GM19372 (cell line): ENCODE data around the gene SPOCK2.
"Not testable (repeated sequence)": the region's sequence is repeated elsewhere in the genome, so short reads cannot be mapped to it uniquely, and the experiment has no call there.

ENCODE experiments used
- ATAC-seq: cut with Tn5 transposase; IDR thresholded peaks from one replicate; pipeline ENCODE4 v1.9.1; 2021; ENCODE audit warnings: mild to moderate bottlenecking, low read depth, moderate library complexity; ENCODE audit not compliant: unreplicated experiment

The SPOCK2 gene

DNA sequence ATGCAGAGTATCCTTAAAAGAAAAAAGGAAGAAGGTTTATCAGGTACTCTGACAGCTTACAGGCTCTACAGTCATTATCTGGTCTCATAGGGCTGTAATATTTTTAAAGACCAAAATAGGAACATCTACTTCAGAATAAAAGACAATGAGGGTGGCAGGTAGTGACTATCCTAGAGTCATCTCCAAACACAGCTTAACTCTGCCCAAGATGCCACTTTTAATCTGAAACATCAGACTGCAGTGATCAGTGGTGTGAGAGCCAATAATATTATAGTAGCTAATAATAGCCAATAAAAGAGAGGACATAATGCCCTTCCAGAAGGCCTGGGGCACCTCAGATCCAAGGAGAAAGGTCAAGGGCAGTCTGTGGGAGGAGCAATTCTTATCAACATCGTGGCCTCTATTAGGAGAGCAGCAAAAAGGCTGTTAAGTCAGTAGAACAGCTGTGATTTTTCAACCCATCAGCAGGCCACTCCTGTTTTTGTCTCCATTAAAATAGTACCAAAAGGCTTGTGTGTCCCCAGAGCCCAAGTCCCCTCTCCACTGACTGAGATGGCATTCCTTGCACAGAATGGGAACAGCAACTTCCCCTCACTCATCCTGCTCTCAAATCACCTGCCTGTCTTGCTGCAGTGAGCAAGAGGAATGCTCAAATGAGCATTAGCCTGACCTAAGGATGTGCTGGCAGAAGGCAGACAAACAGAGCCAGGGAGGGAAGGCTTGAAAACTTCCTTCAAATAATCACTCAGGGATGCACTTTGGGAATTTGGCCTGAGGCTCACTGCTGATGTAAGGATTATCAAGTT lies 20.7 kb upstream of the SPOCK2 start:
- no peak for ATAC-seq

DNA sequence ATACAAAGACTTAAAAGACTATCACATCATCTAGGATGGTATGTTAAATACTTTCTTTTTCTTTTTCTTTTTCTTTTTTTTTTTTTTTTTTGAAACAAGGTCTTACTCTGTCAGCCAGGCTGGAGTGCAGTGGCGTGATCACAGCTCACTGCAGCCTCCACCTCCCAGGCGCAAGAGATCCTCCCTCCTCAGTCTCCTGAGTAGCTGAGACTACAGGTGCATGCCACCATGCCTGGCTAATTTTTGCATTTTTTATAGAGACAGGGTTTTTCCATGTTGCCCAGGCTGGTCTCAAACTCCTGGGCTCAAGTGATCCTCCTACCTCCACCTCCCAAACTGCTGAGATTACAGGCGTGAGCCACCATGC lies 19.6 kb upstream of the SPOCK2 start:
- ATAC-seq = not testable (repeated sequence)

DNA sequence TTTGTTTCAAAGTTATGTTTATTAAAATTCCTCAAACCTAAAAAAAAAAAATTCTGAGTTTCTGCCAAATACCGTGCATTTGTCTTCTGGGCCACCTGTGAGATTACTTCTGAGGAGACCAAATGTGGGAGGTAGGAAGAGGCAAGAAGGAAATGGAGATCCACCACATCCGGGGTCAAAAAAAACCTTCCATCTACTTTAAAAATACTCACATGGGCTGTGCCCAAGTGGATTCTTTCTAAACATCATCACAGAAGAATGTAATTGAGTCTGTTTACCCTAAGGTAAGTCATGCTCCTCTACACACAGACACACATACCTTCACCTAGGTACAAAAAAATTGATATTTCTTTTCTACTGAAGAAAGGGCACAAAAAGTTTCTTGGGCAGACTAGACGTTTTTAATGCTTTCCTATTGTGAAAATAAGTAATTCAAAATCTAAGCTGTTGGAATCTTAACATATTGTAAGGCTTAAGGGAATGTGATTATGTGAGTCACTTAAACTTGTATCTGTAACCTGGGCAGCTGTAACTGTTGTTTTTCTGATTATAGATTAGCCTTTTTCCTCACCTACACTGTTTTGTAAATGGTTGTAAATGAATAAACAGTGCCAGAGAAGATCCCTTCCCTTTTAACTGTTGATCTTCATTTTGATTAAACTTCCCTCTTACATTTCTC lies 19.1 kb upstream of the SPOCK2 start:
- ATAC-seq = no peak

- no peak for ATAC-seq
Observed at GRCh38 chr10:72106896-72107295, 18.5 kb upstream of the SPOCK2 start.

DNA sequence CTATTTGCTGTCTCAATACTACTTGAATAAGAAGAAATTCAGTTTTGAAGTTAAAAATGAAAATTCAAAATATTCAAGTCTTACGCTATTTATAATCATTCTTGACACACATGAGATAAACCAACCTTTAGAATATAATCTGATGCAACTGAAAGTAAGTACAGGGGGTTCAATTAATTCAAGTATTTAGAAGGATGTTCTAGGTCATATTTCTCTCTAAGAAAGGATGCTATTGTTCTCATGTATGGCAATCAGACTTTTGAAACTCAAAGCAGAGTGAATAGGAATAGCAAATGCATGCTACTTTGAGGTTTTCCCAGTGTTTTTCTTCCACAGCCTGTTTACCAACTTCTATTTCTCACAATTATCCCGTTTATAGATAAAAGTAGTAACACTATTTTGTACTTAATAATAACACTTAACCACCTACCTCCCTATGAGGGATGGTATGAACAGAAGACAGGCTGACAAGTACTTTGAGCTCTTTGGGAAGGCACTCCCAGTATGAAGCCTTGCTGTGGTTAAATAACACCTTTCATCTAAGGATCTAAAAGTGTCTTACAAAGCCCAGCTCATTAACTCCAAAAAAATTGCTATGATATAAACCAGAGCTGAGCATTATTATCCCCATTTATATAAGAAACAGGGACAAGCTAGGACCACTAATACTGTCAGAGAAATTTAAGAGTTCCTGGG lies 18.0 kb upstream of the SPOCK2 start:
- ATAC-seq = no peak

GRCh38 chr10:72105710-72106109 lies 17.4 kb upstream of the SPOCK2 start:
- no peak for ATAC-seq

- no peak for ATAC-seq
Observed at GRCh38 chr10:72105098-72105475, 16.7 kb upstream of the SPOCK2 start.

- no peak for ATAC-seq
Observed at GRCh38 chr10:72104472-72105097, 16.2 kb upstream of the SPOCK2 start.

- no peak for ATAC-seq
Observed at GRCh38 chr10:72099600-72099921, 11.2 kb upstream of the SPOCK2 start.

DNA sequence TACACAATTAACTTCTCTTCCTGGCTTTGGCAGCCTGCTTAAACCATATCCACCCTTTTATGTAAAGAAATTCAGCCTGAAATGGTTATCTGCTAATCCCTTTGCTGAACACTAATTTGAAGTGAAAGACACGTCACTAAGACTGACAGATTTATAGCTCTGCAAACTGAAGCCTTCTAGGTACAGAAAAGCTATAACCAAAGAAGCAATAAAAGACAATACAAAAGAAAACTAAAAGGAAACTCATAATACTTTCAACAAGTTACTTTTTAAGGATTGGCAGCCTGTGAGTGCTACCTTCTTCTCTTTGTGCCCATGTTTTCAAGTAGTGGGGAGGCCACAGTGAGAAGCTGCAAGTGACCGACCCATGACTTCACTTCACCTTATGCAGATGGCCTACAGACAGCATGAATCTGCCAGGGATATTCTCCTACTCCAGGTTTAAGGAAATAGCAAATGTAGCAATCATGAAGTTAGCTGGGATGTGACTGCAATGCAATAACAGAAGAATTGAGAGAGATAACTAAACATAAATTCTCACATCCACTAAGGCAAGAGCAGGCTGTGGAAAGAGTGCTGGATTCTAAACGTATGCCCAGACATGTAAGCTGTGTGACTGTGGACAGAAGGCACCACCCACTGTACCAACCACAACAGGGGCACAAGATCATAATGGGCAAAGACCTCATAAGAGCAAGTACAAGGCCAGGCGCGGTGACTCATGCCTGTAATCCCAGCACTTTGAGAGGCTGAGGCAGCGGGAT lies 10.7 kb upstream of the SPOCK2 start:
- ATAC-seq = no peak

DNA sequence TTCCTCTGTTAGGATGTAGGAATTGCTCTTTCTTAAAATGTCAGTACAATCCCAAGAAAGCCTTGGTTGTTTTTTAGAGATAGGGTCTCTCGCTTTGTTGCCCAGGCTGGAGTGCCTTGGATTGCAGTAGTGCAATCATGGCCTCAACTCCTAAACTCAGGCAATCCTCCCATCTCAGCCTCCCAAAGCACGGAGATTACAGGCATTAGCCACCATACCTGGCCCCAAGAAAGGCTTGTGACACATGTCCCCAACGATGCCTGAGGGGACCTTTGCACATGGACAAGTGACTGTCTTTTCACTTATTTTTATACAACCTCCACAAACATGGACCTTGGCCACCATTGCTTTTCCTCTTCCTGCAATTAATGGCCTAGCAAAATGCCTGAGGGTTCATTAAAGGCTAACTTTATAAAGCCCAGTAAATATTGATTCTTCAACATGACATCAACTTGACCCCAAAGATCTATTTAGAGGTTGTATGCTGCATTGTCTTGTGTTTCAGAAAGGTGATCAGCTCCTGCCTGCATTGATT lies 10.0 kb upstream of the SPOCK2 start:
- no peak for ATAC-seq

- ATAC-seq = no peak
Observed at GRCh38 chr10:72097448-72098300, 9.3 kb upstream of the SPOCK2 start.

GRCh38 chr10:72096115-72097000 lies 8.0 kb upstream of the SPOCK2 start:
- ATAC-seq = no peak

DNA sequence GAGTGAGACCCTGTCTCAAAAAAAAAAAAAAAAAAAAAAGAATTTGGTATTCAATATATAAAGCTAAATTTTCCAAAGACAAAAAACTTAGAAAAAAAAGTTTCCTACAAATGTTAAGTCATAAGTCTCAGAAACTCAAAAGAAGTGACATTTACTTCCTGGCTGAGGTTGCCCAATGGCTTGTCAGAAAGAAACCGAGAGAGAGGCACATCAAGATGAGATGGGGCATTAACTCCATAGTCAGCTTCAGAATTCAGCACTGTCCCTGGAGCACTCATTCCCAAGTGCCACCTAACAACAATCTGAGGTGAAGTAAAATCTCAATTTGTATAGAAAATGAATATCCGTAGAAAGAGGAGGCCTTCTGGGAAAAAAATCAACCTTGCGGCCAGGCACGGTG lies 6.8 kb upstream of the SPOCK2 start:
- no peak for ATAC-seq

DNA sequence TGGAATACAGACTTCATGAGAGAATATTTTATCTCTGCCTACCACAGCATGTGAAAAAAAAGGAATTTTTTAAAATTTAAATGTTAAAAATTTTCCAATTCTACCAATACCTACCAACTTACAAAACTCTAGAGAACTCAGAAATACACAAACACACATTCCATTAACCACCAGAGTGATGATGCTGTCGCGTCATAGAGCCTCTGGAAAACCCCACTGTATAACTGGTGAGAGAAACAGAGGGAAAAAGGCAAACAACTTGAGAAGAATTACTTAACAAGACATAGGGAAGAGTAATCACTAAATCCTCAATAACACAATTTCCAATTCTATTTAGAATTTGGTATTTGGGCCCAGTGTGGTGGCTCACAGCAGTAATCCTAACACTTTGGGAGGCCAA lies 6.2 kb upstream of the SPOCK2 start:
- ATAC-seq = no peak

- ATAC-seq = no peak
Observed at GRCh38 chr10:72093450-72093849, 5.1 kb upstream of the SPOCK2 start.

GRCh38 chr10:72092987-72093386 lies 4.6 kb upstream of the SPOCK2 start:
- no peak for ATAC-seq

DNA sequence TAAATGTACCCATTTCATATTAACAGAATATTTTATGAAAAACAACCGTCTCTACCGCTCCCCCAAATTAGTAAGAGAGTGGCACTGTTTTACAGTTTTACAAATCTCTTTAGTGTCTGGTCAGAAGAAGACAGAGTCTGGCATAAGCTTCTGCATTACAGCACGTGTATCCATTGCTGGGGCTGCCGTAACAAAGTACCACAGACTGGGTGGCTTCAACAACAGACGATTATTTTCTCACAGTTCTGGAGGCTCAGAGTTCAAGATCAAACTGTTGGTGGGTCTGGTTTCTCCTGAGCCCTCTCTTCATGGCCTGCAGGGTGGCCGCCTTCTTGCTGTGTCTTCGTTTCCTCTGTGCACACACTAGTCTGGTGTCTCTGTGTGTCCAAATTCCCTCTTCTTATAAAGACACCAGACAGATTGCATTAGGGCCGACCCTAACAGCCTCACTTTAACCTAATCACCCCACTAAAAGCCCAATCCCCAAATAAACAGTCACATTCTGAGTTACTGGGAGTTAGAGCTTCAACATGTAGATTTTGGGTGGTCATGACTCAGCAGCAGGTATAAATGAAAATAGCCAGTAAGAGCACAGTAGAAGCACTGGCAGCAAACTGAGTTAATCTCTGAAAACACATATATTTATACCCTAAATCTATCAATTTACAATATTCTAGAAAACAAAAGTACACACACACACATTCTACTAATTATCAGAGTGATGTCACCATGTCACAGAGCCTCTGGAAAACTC lies 4.0 kb upstream of the SPOCK2 start:
- no peak for ATAC-seq
